ENCODE results near the gene ZNF483. TPM values are rescaled to one million over a fixed set of nuclear protein-coding genes. Genes with fewer than 3 reads are reported as not detected.

Gene ZNF483
- total and polyA plus RNA-seq, 2 of the 4 experiments (the other 2 are of a cell fraction), result 0.10 to 0.90 TPM

GRCh38 chr9:111599092-111599954 lies 74.3 kb downstream of the ZNF483 start, which contains the start of gene PTGR1:
PTGR1 (minus strand) TSS chr9:111599647; CDS start chr9:111597422, 2,225 bp downstream.
- H2AK5ac ChIP-seq (ENCODE audit: low read depth, low read length), result peak within 1 kb of the TSS; percentile 70
- peak within 1 kb of the TSS; percentile 95 for H3K23ac ChIP-seq (ENCODE audit: low read depth, low read length)
- H3K9ac ChIP-seq (ENCODE audit: low read depth, low read length), result peak within 1 kb of the TSS; percentile 92
- TF ChIP-seq POLR2A (IDR thresholded peaks at IDR 0.05; ENCODE audit: low read depth, low read length), result peak; percentile 45; the same call in 1 of the 2 replicates
- TF ChIP-seq MAZ (IDR thresholded peaks at IDR 0.05; ENCODE audit: borderline replicate concordance, low read depth, low read length), result 0 out of 2 replicates have a peak, but pooled peaks have one; percentile 9
- TF ChIP-seq CHD1 (IDR thresholded peaks at IDR 0.05; ENCODE audit: low read depth, low read length), result no peak
- H4K5ac ChIP-seq (ENCODE audit: low read depth, low read length), result peak within 1 kb of the TSS; percentile 65
- H3K36me3 ChIP-seq (ENCODE audit: control insufficient read depth, insufficient read depth, low read length), result peaks cover 12% of the 10 kb centered on the region
- H3K4ac ChIP-seq (ENCODE audit: low read depth, low read length), result peak within 1 kb of the TSS; percentile 88
- H3K4me2 ChIP-seq (ENCODE audit: low read depth, low read length), result peak within 1 kb of the TSS; percentile 78
- ATAC-seq (ENCODE audit: low read depth), result peak; percentile 87
- no peak within 1 kb of the TSS for H2BK15ac ChIP-seq (ENCODE audit: low read depth, low read length)
- intact Hi-C loops (cut with micrococcal nuclease), result loop anchor here (2.0 to 10.0 kb wide), 2 partner anchors 295 to 475 kb away; partner anchors contain the start of gene UGCG
- peak within 1 kb of the TSS; percentile 92 for H2AK9ac ChIP-seq (replicated peaks; ENCODE audit: low read depth, low read length, poor library complexity)
- peak within 1 kb of the TSS; percentile 57 for H3K4me3 ChIP-seq (ENCODE audit: insufficient read depth, low read depth, low read length)
- peak within 1 kb of the TSS; percentile 83 for H4K91ac ChIP-seq (ENCODE audit: insufficient read depth, low read depth, low read length)
- H3K4me1 ChIP-seq (ENCODE audit: control insufficient read depth, insufficient read depth, low read length), result 0 out of 2 replicates have a peak, but pooled peaks cover 2% of the 10 kb centered on the region
- peak within 1 kb of the TSS; percentile 61 for H3K27ac ChIP-seq (ENCODE audit: insufficient read depth, low read length)
- no peaks in the 10 kb centered on the region for H3K9me3 ChIP-seq (ENCODE audit: control insufficient read depth, insufficient read depth, low read length)
- peak within 1 kb of the TSS; percentile 75; the same call in 1 of the 2 replicates for H3K56ac ChIP-seq (ENCODE audit: extremely low read depth, insufficient read depth, low read length)
- H4K20me1 ChIP-seq (ENCODE audit: insufficient read depth, low read length), result no peaks in the 10 kb centered on the region
- dilution Hi-C loops (cut with HindIII; ENCODE audit: low sequenced_read_pairs, unreplicated experiment), result no loop called here
- ChIA-PET CTCF (interaction anchor here (0.5 to 2.5 kb wide), 3 partner anchors 22 to 1907 kb away, joined by 3 to 5 read pairs (median 3); no protein-coding TSS in a partner anchor), POLR2A (ENCODE audit: unreplicated experiment) (interaction anchor here (0.6 kb wide), 1 partner anchor 569 kb away, joined by 3 read pairs; no protein-coding TSS in a partner anchor)
- no peak within 1 kb of the TSS; the same call in 1 of the 2 replicates for H2BK20ac ChIP-seq (ENCODE audit: low read depth, low read length)
- H3K79me1 ChIP-seq (ENCODE audit: low read depth in 1 of 2, low read length in 2 of 2), result peaks cover 9 to 43% of the 10 kb centered on the region in 2 experiments
- in situ Hi-C loops (cut with MboI; ENCODE audit: low sequenced_read_pairs), result no loop called here
- H2BK120ac ChIP-seq (ENCODE audit: low read depth, low read length), result peak within 1 kb of the TSS; percentile 38; the same call in 1 of the 2 replicates
- H2BK5ac ChIP-seq (ENCODE audit: low read depth, low read length, poor library complexity, severe bottlenecking), result peak within 1 kb of the TSS; percentile 65
- H3K9me1 ChIP-seq (ENCODE audit: insufficient read depth, low read length), result peaks cover 10% of the 10 kb centered on the region; the same call in 1 of the 2 replicates
- DNase-seq, result peak; percentile 89
- H3K14ac ChIP-seq (replicated peaks; ENCODE audit: low read depth, low read length), result peak within 1 kb of the TSS; percentile 94
- peak within 1 kb of the TSS; percentile 44 for H3K18ac ChIP-seq (ENCODE audit: low read depth, low read length)
- H4K8ac ChIP-seq (ENCODE audit: low read depth in 2 of 2, low read length in 2 of 2), result peak within 1 kb of the TSS; percentile 69 to 86
- H3K27me3 ChIP-seq (ENCODE audit: control insufficient read depth, insufficient read depth, low read length), result no peaks in the 10 kb centered on the region
- WGBS, 2 experiments (ENCODE audit: extremely low coverage in 2 of 2, insufficient read length in 1 of 2), result 0% methylated on average over 17 of the region's 64 CpGs; no CpG with 5 or more reads in 1 of the 2 experiments
- BruUV-seq (replicated peaks), result no TSS peak
- peak within 1 kb of the TSS; percentile 96 for H2AFZ ChIP-seq (replicated peaks; ENCODE audit: low read length, poor library complexity)

All from IMR-90 (cell line).